ENCODE measurements around the gene TRIM38.

DNA sequence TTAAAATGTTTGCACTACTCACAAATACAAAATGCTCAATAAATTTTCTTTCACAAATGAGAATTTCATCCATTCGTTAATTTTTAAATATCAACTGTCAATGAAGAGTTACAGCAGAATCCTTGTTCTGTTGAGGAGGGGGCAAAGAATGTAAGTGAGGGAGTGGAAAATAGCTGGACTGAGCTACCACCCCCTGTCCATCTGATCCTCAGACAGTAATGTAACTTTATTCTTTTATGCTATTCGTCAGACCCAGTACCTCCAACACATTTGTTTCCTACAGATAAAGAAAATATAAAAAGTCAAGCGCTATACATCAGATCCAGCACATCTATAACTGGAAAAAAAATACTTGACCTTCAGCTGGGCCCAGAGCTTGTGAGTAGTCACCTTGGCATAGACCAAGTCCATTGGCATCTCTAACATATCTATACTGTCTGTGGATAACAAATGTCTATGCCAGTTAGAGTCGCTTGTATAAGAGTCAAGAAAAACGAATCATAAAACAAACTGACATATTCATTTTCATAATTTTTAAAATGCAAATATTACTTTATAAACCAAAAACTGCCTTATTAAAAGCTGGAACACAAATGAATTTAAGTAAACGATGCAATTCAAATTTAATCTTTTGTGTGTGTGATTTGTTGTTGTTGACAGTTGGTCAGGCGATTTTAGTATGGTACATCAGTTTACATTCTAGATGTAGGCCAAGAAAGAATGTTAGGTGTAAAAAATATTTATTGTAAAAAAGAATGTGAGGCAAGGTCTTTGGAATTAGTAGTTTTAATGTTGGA, 67.5 kb downstream of the TRIM38 start:
- no peak for TF ChIP-seq CTCF (IDR thresholded peaks at IDR 0.05; ENCODE audit: insufficient read depth, low read depth, low read length)
- TF ChIP-seq EZH2 (IDR thresholded peaks at IDR 0.05; ENCODE audit: insufficient read depth, low read length): no peak

Measured in astrocyte (in vitro differentiated cells and primary cell).